ENCODE measurements around the gene SRRM2. TPM values are rescaled to one million over a fixed set of nuclear protein-coding genes. Genes with fewer than 3 reads are reported as not detected.
A peak's percentile ranks its signal among the peaks of the same experiment; 100 is the strongest.

Gene SRRM2
- total RNA-seq, 1 donor from 2014 or later: 699 TPM

GRCh38 chr16:2775765-2776499, 23.5 kb downstream of the SRRM2 start:
- Mint-ChIP-seq H3K9me3 (ENCODE audit: unreplicated experiment) (peaks cover 8% of the 10 kb centered on the region), H3K4me1 (ENCODE audit: low read depth, unreplicated experiment) (peaks cover 10% of the 10 kb centered on the region), H3K27ac (ENCODE audit: unreplicated experiment) (peak overlapping the region; percentile 97), H3K4me3 (ENCODE audit: unreplicated experiment) (peak overlapping the region; percentile 99), H3K36me3 (ENCODE audit: unreplicated experiment) (no peaks in the 10 kb centered on the region), H3K27me3 (ENCODE audit: unreplicated experiment) (peaks cover 16% of the 10 kb centered on the region)
- TF ChIP-seq CTCF (IDR thresholded peaks at IDR 0.05; ENCODE audit: partially characterized antibody, unreplicated experiment): no peak
- no peak for DNase-seq

GRCh38 chr16:2776500-2777139, 24.2 kb downstream of the SRRM2 start:
- H3K27me3 Mint-ChIP-seq (ENCODE audit: unreplicated experiment): peaks cover 16% of the 10 kb centered on the region
- peaks cover 10% of the 10 kb centered on the region for H3K4me1 Mint-ChIP-seq (ENCODE audit: low read depth, unreplicated experiment)
- H3K27ac Mint-ChIP-seq (ENCODE audit: unreplicated experiment): peak overlapping the region; percentile 97
- H3K9me3 Mint-ChIP-seq (ENCODE audit: unreplicated experiment): peaks cover 8% of the 10 kb centered on the region
- peak overlapping the region; percentile 99 for H3K4me3 Mint-ChIP-seq (ENCODE audit: unreplicated experiment)
- no peaks in the 10 kb centered on the region for H3K36me3 Mint-ChIP-seq (ENCODE audit: unreplicated experiment)
- no peak for TF ChIP-seq CTCF (IDR thresholded peaks at IDR 0.05; ENCODE audit: partially characterized antibody, unreplicated experiment)
- peak; percentile 46 for DNase-seq

- Mint-ChIP-seq H3K4me1 (ENCODE audit: low read depth, unreplicated experiment) (peaks cover 10% of the 10 kb centered on the region), H3K27me3 (ENCODE audit: unreplicated experiment) (peaks cover 16% of the 10 kb centered on the region), H3K4me3 (ENCODE audit: unreplicated experiment) (peak within 1 kb of the TSS; percentile 99), H3K36me3 (ENCODE audit: unreplicated experiment) (no peaks in the 10 kb centered on the region), H3K27ac (ENCODE audit: unreplicated experiment) (peak within 1 kb of the TSS; percentile 97), H3K9me3 (ENCODE audit: unreplicated experiment) (peaks cover 9% of the 10 kb centered on the region)
- no peak for TF ChIP-seq CTCF (IDR thresholded peaks at IDR 0.05; ENCODE audit: partially characterized antibody, unreplicated experiment)
- DNase-seq: peak; percentile 93
Observed at GRCh38 chr16:2777231-2777902, 24.9 kb downstream of the SRRM2 start, which contains the start of gene ELOB. Gene ELOB (minus strand): TSS chr16:2777280. CDS start chr16:2777239, 41 bp downstream.

- TF ChIP-seq CTCF (IDR thresholded peaks at IDR 0.05; ENCODE audit: partially characterized antibody, unreplicated experiment): no peak
- DNase-seq: no peak
- peaks cover 10% of the 10 kb centered on the region for H3K4me1 Mint-ChIP-seq (ENCODE audit: low read depth, unreplicated experiment)
- H3K9me3 Mint-ChIP-seq (ENCODE audit: unreplicated experiment): peaks cover 9% of the 10 kb centered on the region
- peak overlapping the region; percentile 96 for H3K27ac Mint-ChIP-seq (ENCODE audit: unreplicated experiment)
- peak overlapping the region; percentile 92 for H3K4me3 Mint-ChIP-seq (ENCODE audit: unreplicated experiment)
- H3K27me3 Mint-ChIP-seq (ENCODE audit: unreplicated experiment): peaks cover 16% of the 10 kb centered on the region
- no peaks in the 10 kb centered on the region for H3K36me3 Mint-ChIP-seq (ENCODE audit: unreplicated experiment)
Observed at GRCh38 chr16:2777903-2778629, 25.6 kb downstream of the SRRM2 start.

All from glutamatergic neuron (in vitro differentiated cells).